ENCODE measurements around the gene PNPO. TPM values are rescaled to one million over a fixed set of nuclear protein-coding genes. Genes with fewer than 3 reads are reported as not detected.
A peak's percentile ranks its signal among the peaks of the same experiment; 100 is the strongest.

The PNPO gene
- polyA plus RNA-seq, 1 of the 3 experiments (the other 2 are of a cell fraction) = 26.1 TPM

DNA sequence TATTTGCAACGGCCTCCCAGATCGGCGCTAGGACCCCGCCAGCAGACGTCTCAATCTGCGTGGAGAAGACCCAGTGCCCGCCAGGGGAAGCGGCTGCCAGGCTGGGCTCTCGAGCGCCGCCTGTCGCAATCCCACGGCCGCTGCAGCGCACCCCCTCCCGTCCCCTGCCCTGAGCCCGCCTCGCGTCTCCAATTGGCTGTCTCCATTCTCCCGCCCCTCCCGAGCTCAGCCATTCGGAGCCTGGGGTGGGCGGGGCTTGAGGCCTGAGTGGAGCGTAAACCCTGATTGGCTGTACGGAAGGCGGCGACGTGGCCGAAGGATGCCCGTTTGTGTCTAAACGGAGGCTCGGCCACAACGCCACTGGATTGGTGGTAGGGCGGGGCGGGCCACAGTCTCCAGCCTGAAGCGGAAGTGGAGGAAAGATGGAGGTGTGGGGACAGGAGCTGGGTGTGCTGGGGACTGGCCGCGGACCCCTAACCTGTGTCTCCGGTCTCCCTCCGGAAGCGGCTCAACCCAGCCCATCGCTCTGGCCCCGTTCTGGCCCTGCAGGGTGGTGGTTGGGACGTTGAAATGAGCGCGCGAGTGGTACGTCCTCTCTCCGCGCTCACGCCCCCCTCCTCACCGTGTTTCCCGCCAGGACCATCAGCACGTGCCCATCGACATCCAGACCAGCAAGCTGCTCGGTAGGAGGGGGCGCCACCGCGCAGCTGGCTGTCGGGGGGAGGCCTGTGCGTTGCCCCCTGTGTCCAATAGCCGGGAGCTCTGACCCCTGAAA, 29.5 kb downstream of the PNPO start, which contains the start of gene CDK5RAP3 (continued):
- TF ChIP-seq, protein P1, sequence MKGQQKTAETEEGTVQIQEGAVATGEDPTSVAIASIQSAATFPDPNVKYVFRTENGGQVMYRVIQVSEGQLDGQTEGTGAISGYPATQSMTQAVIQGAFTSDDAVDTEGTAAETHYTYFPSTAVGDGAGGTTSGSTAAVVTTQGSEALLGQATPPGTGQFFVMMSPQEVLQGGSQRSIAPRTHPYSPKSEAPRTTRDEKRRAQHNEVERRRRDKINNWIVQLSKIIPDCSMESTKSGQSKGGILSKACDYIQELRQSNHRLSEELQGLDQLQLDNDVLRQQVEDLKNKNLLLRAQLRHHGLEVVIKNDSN (IDR thresholded peaks at IDR 0.05; ENCODE audit: borderline replicate concordance, low read depth) = peak; percentile 55; the same call in 1 of the 2 replicates
- TF ChIP-seq SMC3 (IDR thresholded peaks at IDR 0.05; ENCODE audit: low read depth, low read length) = peak; percentile 94
- TF ChIP-seq, protein P2, sequence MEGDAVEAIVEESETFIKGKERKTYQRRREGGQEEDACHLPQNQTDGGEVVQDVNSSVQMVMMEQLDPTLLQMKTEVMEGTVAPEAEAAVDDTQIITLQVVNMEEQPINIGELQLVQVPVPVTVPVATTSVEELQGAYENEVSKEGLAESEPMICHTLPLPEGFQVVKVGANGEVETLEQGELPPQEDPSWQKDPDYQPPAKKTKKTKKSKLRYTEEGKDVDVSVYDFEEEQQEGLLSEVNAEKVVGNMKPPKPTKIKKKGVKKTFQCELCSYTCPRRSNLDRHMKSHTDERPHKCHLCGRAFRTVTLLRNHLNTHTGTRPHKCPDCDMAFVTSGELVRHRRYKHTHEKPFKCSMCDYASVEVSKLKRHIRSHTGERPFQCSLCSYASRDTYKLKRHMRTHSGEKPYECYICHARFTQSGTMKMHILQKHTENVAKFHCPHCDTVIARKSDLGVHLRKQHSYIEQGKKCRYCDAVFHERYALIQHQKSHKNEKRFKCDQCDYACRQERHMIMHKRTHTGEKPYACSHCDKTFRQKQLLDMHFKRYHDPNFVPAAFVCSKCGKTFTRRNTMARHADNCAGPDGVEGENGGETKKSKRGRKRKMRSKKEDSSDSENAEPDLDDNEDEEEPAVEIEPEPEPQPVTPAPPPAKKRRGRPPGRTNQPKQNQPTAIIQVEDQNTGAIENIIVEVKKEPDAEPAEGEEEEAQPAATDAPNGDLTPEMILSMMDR (IDR thresholded peaks at IDR 0.05) = peak; percentile 99
- no peak for TF ChIP-seq RXRA (IDR thresholded peaks at IDR 0.05; ENCODE audit: borderline replicate concordance, low read depth)
- peak; percentile 54 for TF ChIP-seq GABPA (IDR thresholded peaks at IDR 0.05; ENCODE audit: low read depth)
- TF ChIP-seq FOSL2 (IDR thresholded peaks at IDR 0.05; ENCODE audit: borderline replicate concordance, low read depth) = no peak
- no peak for TF ChIP-seq FOXJ3 (CRISPR knock-in tag; IDR thresholded peaks at IDR 0.05)
- peak; percentile 66 for TF ChIP-seq SIN3A (IDR thresholded peaks at IDR 0.05; ENCODE audit: borderline replicate concordance, low read depth, low read length)
- TF ChIP-seq, protein P3, sequence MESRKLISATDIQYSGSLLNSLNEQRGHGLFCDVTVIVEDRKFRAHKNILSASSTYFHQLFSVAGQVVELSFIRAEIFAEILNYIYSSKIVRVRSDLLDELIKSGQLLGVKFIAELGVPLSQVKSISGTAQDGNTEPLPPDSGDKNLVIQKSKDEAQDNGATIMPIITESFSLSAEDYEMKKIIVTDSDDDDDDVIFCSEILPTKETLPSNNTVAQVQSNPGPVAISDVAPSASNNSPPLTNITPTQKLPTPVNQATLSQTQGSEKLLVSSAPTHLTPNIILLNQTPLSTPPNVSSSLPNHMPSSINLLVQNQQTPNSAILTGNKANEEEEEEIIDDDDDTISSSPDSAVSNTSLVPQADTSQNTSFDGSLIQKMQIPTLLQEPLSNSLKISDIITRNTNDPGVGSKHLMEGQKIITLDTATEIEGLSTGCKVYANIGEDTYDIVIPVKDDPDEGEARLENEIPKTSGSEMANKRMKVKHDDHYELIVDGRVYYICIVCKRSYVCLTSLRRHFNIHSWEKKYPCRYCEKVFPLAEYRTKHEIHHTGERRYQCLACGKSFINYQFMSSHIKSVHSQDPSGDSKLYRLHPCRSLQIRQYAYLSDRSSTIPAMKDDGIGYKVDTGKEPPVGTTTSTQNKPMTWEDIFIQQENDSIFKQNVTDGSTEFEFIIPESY (IDR thresholded peaks at IDR 0.05; ENCODE audit: borderline replicate concordance, low read depth) = no peak
- peak; percentile 69; the same call in 1 of the 2 replicates for TF ChIP-seq TAF1 (IDR thresholded peaks at IDR 0.05; ENCODE audit: borderline replicate concordance, low read depth, low read length)
- TF ChIP-seq CHD2 (IDR thresholded peaks at IDR 0.05; ENCODE audit: low read length, partially characterized antibody) = peak; percentile 79
- TF ChIP-seq JUND (IDR thresholded peaks at IDR 0.05) = no peak
- TF ChIP-seq, protein P4, sequence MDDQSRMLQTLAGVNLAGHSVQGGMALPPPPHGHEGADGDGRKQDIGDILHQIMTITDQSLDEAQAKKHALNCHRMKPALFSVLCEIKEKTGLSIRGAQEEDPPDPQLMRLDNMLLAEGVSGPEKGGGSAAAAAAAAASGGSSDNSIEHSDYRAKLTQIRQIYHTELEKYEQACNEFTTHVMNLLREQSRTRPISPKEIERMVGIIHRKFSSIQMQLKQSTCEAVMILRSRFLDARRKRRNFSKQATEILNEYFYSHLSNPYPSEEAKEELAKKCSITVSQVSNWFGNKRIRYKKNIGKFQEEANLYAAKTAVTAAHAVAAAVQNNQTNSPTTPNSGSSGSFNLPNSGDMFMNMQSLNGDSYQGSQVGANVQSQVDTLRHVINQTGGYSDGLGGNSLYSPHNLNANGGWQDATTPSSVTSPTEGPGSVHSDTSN (IDR thresholded peaks at IDR 0.05) = peak; percentile 71
- TF ChIP-seq FOXM1 (IDR thresholded peaks at IDR 0.05; ENCODE audit: low read depth) = no peak
- no peak for TF ChIP-seq TCF12 (IDR thresholded peaks at IDR 0.05)
- no peak for TF ChIP-seq GATA2 (CRISPR knock-in tag; IDR thresholded peaks at IDR 0.05)
- TF ChIP-seq YY1 (IDR thresholded peaks at IDR 0.05; ENCODE audit: low read depth) = peak; percentile 84
- TF ChIP-seq, protein P5, sequence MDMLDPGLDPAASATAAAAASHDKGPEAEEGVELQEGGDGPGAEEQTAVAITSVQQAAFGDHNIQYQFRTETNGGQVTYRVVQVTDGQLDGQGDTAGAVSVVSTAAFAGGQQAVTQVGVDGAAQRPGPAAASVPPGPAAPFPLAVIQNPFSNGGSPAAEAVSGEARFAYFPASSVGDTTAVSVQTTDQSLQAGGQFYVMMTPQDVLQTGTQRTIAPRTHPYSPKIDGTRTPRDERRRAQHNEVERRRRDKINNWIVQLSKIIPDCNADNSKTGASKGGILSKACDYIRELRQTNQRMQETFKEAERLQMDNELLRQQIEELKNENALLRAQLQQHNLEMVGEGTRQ (IDR thresholded peaks at IDR 0.05; ENCODE audit: borderline replicate concordance, low read depth, low read length) = 0 out of 2 replicates have a peak, but pooled peaks have one; percentile 13
- peak; percentile 94 for TF ChIP-seq ELF1 (IDR thresholded peaks at IDR 0.05)
- no peak; a peak in 1 of 4 replicates for TF ChIP-seq EP300 (IDR thresholded peaks at IDR 0.05; ENCODE audit: borderline replicate concordance in 1 of 2, low read depth in 1 of 2, low read length in 1 of 2)
- no peak for TF ChIP-seq EZH2phosphoT487 (IDR thresholded peaks at IDR 0.05; ENCODE audit: borderline replicate concordance, low read depth)
